Activated CD8-positive, alpha-beta T cell treated with anti-CD3 and anti-CD28 coated beads for 36 hours (primary cell): ENCODE measurements around the gene FXR2. TPM values are rescaled to one million over a fixed set of nuclear protein-coding genes. Genes with fewer than 3 reads are reported as not detected.
A peak's percentile ranks its signal among the peaks of the same experiment; 100 is the strongest.

Experiments
- ATAC-seq: fragments of 200-7000 bp; cut with Tn5 transposase; one replicate; pipeline ENCODE4 v1.10.0; 2021; ENCODE audit warnings: mild to moderate bottlenecking, moderate library complexity
- CTCF ChIA-PET: fragments of 350-600 bp; sonication (Branson Sonifier 250); formaldehyde crosslinking; loops from one replicate; lab custom pipeline; 2021; ENCODE audit warnings: antibody characterized with exemption; lab: Charles Lee
- POLR2A ChIA-PET: fragments of 350-600 bp; sonication (Branson Sonifier 250); formaldehyde crosslinking; loops from one replicate; lab custom pipeline; 2021; ENCODE audit warnings: antibody characterized with exemption; lab: Charles Lee
- DNase-seq: peaks from one replicate; pipeline ENCODE4 v3.0.0-alpha.2; 2020
- H3K27ac Mint-ChIP-seq: one replicate; pipeline ENCODE4 v1.8.0; 2021; ENCODE audit warnings: mild to moderate bottlenecking, mixed read lengths
- H3K27me3 Mint-ChIP-seq: one replicate; pipeline ENCODE4 v1.8.0; 2021; ENCODE audit warnings: mixed read lengths
- H3K36me3 Mint-ChIP-seq: one replicate; pipeline ENCODE4 v1.8.0; 2021; ENCODE audit warnings: low read depth, mixed read lengths
- H3K4me1 Mint-ChIP-seq: one replicate; pipeline ENCODE4 v1.8.0; 2021; ENCODE audit warnings: low read depth, mixed read lengths
- H3K4me3 Mint-ChIP-seq: one replicate; pipeline ENCODE4 v1.8.0; 2021; ENCODE audit warnings: mild to moderate bottlenecking, moderate library complexity, mixed read lengths
- H3K9me3 Mint-ChIP-seq: one replicate; pipeline ENCODE4 v1.8.0; 2021; ENCODE audit warnings: mixed read lengths
- intact Hi-C: fragments of 100-400 bp; cut with micrococcal nuclease; formaldehyde crosslinking; loops from one replicate; pipeline ENCODE4 v1.10.0; 2022
- total RNA-seq, 2 experiments: library from RNA; stranded (reverse); gene quantifications; one replicate each; pipeline ENCODE4 v1.2.3, GENCODE V29; 2021
- TF ChIP-seq, protein P1 (sequence below): fragments of 200-600 bp; IDR thresholded peaks from one replicate; pipeline ENCODE4 v1.8.0; 2022; ENCODE audit warnings: antibody characterized with exemption, mild to moderate bottlenecking

Gene FXR2
- total RNA-seq, 2 experiments from 2014 or later = 28.6 to 33.1 TPM

DNA sequence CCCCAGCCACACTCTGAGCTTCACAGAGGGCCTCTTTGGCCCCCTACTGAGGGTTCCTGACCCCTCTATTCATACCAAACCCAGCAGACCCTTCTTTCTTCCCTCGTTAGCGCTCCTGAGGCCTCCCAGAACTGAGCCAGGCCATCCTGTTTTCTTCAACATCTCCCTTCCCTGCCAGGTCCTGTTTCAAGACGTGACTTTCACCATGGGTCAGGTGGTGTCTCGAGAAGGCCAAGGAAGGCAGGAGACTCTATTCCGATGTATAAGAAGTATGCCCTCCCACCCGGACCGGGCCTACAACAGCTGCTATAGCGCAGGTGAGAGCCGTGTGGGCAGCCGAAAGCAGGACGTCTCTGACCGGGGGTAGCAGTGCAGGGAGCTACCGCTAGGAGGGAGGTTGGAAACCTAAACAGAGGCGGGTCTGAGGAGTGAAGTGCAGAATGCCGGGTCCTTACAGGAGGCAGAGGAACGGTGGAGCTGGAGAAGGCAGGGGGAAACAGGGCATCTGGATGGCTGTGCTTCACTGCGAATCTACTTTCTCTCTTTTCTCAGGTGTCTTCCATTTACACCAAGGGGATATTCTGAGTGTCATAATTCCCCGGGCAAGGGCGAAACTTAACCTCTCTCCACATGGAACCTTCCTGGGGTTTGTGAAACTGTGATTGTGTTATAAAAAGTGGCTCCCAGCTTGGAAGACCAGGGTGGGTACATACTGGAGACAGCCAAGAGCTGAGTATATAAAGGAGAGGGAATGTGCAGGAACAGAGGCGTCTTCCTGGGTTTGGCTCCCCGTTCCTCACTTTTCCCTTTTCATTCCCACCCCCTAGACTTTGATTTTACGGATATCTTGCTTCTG, 54.3 kb downstream of the FXR2 start:
- peak overlapping the region; percentile 85 for H3K4me3 Mint-ChIP-seq
- no peaks in the 10 kb centered on the region for H3K9me3 Mint-ChIP-seq
- no peaks in the 10 kb centered on the region for H3K27me3 Mint-ChIP-seq
- ChIA-PET POLR2A (interaction anchor here (0.6 to 5.3 kb wide), 33 partner anchors 8 to 250 kb away, joined by 3 to 100 read pairs (median 6); partner anchors contain the start of genes CD68, GPS2, POLR2A and TNFSF12), CTCF (interaction anchor here (0.6 to 7.9 kb wide), 62 partner anchors 8 to 514 kb away, joined by 3 to 186 read pairs (median 5); partner anchors contain the start of genes ACAP1, FXR2, MPDU1 and PLSCR3)
- intact Hi-C loops = loop anchor here (5.0 to 10.0 kb wide), 3 partner anchors 38 to 206 kb away; partner anchors contain the start of genes FGF11, KCTD11, TMEM102 and TMEM95
- ATAC-seq (peak; percentile 40), DNase-seq (peak; percentile 80)
- peaks cover 30% of the 10 kb centered on the region for H3K36me3 Mint-ChIP-seq
- TF ChIP-seq, protein P1, sequence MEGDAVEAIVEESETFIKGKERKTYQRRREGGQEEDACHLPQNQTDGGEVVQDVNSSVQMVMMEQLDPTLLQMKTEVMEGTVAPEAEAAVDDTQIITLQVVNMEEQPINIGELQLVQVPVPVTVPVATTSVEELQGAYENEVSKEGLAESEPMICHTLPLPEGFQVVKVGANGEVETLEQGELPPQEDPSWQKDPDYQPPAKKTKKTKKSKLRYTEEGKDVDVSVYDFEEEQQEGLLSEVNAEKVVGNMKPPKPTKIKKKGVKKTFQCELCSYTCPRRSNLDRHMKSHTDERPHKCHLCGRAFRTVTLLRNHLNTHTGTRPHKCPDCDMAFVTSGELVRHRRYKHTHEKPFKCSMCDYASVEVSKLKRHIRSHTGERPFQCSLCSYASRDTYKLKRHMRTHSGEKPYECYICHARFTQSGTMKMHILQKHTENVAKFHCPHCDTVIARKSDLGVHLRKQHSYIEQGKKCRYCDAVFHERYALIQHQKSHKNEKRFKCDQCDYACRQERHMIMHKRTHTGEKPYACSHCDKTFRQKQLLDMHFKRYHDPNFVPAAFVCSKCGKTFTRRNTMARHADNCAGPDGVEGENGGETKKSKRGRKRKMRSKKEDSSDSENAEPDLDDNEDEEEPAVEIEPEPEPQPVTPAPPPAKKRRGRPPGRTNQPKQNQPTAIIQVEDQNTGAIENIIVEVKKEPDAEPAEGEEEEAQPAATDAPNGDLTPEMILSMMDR = no peak
- peaks cover 55% of the 10 kb centered on the region for H3K4me1 Mint-ChIP-seq
- peak overlapping the region; percentile 91 for H3K27ac Mint-ChIP-seq

DNA sequence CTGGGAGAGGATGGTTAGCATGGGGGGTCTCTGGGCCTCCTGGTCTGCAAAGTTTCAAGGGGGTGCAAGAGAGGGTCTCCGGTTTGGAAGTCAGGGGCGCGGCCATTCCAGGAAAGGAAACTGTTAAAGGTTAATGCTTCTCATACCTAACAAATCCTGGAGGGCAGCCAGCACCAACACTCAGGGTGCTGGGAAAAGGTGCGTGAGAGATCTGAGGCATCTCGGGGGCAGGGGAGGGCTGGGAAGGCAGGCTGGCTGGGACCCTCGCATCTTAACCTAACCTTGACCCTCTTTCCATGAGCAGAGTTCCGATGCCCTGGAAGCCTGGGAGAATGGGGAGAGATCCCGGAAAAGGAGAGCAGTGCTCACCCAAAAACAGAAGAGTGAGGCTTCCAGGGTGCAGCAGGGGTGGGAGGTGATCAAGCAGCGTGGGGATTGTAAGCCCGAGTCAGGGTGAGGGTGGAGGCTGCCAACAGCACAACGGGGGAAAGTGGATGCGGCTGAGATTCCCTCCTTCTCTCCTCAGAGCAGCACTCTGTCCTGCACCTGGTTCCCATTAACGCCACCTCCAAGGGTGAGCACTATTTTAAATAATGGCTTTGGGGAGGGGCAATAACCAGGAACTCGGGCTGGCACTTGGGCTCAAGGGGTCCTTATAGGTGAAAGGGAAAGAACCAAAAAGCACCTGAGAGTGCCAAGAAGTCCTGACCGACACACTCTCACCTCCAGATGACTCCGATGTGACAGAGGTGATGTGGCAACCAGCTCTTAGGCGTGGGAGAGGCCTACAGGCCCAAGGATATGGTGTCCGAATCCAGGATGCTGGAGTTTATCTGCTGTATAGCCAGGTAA, 55.2 kb downstream of the FXR2 start:
- peaks cover 23% of the 10 kb centered on the region for H3K36me3 Mint-ChIP-seq

DNA sequence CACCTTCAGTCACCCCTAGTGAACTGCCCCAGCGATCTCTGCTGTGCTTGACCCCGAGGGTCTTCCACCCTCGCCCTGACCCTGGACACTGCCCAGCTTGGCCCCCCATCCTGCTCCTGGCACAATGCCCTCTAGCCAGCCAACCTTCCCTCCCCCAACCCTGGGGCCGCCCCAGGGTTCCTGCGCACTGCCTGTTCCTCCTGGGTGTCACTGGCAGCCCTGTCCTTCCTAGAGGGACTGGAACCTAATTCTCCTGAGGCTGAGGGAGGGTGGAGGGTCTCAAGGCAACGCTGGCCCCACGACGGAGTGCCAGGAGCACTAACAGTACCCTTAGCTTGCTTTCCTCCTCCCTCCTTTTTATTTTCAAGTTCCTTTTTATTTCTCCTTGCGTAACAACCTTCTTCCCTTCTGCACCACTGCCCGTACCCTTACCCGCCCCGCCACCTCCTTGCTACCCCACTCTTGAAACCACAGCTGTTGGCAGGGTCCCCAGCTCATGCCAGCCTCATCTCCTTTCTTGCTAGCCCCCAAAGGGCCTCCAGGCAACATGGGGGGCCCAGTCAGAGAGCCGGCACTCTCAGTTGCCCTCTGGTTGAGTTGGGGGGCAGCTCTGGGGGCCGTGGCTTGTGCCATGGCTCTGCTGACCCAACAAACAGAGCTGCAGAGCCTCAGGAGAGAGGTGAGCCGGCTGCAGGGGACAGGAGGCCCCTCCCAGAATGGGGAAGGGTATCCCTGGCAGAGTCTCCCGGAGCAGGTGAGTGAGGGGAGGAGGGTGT, 56.0 kb downstream of the FXR2 start, which contains the start of gene TNFSF13:
Gene TNFSF13, plus strand, starts transcription at position 207 of the 776 bp plus-strand sequence. Its CDS starts 290 bp downstream, at position 497.
- TF ChIP-seq, protein P1 = no peak
- ATAC-seq (no peak), DNase-seq (peak; percentile 13)
- intact Hi-C loops = no loop called here
- CTCF ChIA-PET = interaction anchor here (1.1 to 7.9 kb wide), 6 partner anchors 10 to 205 kb away, joined by 3 to 186 read pairs (median 6); partner anchors contain the start of gene TNFSF12
- H3K36me3 Mint-ChIP-seq = peaks cover 15% of the 10 kb centered on the region
- H3K4me1 Mint-ChIP-seq = peaks cover 55% of the 10 kb centered on the region
- peak within 1 kb of the TSS; percentile 85 for H3K4me3 Mint-ChIP-seq
- H3K27me3 Mint-ChIP-seq = no peaks in the 10 kb centered on the region
- POLR2A ChIA-PET = interaction anchor here (0.7 to 5.3 kb wide), 11 partner anchors 9 to 688 kb away, joined by 3 to 100 read pairs (median 4); partner anchors contain the start of genes MPDU1, POLR2A, SOX15 and TNFSF12
- no peaks in the 10 kb centered on the region for H3K9me3 Mint-ChIP-seq
- H3K27ac Mint-ChIP-seq = peak within 1 kb of the TSS; percentile 86

More for the DNA sequence above, 55.2 kb downstream of the FXR2 start:
- intact Hi-C loops = loop anchor here (5.0 to 10.0 kb wide), 3 partner anchors 37 to 205 kb away; partner anchors contain the start of genes FGF11, KCTD11, TMEM102 and TMEM95
- H3K27ac Mint-ChIP-seq = peak overlapping the region; percentile 91
- DNase-seq (peak; percentile 2), ATAC-seq (no peak)
- H3K4me1 Mint-ChIP-seq = peaks cover 59% of the 10 kb centered on the region
- ChIA-PET CTCF (interaction anchor here (0.8 to 7.9 kb wide), 36 partner anchors 11 to 238 kb away, joined by 3 to 186 read pairs (median 8); partner anchors contain the start of genes ACAP1, FXR2, MPDU1 and PLSCR3), POLR2A (interaction anchor here (0.7 to 5.3 kb wide), 23 partner anchors 7 to 208 kb away, joined by 3 to 100 read pairs (median 6); partner anchors contain the start of genes CD68, POLR2A, SOX15 and TP53)
- TF ChIP-seq, protein P1 = no peak
- peak overlapping the region; percentile 85 for H3K4me3 Mint-ChIP-seq
- H3K27me3 Mint-ChIP-seq = no peaks in the 10 kb centered on the region
- no peaks in the 10 kb centered on the region for H3K9me3 Mint-ChIP-seq
